SIG-M5 treated with dmso at 0.1 percent for 504 hours (cell line): Measurements from ENCODE around the gene MYOT.

ENCODE experiments used
- DNase-seq: peaks from one replicate; lab custom pipeline; 2025; ENCODE audit not compliant: unreplicated experiment; lab: John Stamatoyannopoulos, UW

MYOT gene, protein sequence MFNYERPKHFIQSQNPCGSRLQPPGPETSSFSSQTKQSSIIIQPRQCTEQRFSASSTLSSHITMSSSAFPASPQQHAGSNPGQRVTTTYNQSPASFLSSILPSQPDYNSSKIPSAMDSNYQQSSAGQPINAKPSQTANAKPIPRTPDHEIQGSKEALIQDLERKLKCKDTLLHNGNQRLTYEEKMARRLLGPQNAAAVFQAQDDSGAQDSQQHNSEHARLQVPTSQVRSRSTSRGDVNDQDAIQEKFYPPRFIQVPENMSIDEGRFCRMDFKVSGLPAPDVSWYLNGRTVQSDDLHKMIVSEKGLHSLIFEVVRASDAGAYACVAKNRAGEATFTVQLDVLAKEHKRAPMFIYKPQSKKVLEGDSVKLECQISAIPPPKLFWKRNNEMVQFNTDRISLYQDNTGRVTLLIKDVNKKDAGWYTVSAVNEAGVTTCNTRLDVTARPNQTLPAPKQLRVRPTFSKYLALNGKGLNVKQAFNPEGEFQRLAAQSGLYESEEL

GRCh38 chr5:137867664-137868063 is at the start of gene MYOT:
TSS of gene MYOT (plus strand) at chr5:137867860. CDS start at chr5:137870652, 2,792 bp downstream.
- no peak for DNase-seq

GRCh38 chr5:137819766-137820165 is 47.9 kb upstream of the MYOT start:
- DNase-seq = no peak

DNA sequence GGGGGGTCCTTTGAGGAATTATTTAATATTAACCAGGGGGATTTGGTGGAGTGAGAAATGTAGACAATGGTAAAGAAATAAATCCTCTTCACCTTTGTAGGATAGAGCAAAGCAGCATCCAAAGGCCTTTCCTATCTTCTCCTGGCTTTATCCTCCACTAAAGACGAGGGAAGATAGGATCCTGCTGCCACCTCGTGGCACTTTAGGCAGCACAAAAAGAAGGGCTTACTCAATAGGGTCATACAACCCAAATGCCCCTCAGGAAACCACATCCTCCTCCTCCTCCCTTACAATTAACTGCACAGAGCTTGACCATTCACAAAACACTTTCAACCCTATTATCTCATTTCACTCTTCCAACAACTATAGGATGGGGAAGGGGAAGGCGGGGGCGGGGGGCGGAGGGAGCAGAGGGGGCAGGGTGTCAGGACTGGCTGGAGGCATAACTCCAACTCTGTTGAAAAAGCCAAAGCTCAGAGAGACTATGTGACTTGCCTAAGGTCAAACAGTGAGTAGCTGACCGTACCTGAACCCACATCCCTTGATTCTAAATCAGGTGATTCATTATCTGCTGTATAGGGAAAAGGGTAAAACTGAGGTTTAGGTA is 45.4 kb upstream of the MYOT start:
- peak; percentile 58 for DNase-seq

- DNase-seq = no peak
Measured at GRCh38 chr5:137822984-137823383, 44.7 kb upstream of the MYOT start.

- DNase-seq = no peak
Measured at GRCh38 chr5:137825165-137825564, 42.5 kb upstream of the MYOT start.

GRCh38 chr5:137826067-137826466 is 41.6 kb upstream of the MYOT start:
- no peak for DNase-seq

GRCh38 chr5:137828180-137828579 is 39.5 kb upstream of the MYOT start:
- no peak for DNase-seq

GRCh38 chr5:137828664-137829063 is 39.0 kb upstream of the MYOT start:
- DNase-seq = no peak

DNA sequence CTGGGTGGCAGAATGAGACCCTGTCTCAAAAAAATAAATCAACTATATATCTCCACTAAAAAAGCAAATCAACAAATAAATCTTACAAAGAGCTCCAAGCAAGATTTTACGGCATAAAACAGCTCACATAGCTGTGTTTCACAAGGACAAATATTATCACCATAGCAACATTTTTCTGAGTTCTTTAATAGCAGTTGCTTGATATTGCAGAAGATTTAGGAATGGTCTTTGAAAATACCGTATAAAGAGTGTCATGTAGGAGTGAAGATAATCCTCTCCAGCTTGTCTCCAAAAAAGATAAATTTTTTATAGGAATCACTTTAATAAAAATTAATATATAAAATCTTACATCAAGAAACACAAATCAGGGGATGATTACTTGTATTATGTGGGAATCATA is 36.6 kb upstream of the MYOT start:
- no peak for DNase-seq

- DNase-seq = no peak
Measured at GRCh38 chr5:137831526-137831925, 36.1 kb upstream of the MYOT start.

- no peak for DNase-seq
Measured at GRCh38 chr5:137832416-137832815, 35.2 kb upstream of the MYOT start.

DNA sequence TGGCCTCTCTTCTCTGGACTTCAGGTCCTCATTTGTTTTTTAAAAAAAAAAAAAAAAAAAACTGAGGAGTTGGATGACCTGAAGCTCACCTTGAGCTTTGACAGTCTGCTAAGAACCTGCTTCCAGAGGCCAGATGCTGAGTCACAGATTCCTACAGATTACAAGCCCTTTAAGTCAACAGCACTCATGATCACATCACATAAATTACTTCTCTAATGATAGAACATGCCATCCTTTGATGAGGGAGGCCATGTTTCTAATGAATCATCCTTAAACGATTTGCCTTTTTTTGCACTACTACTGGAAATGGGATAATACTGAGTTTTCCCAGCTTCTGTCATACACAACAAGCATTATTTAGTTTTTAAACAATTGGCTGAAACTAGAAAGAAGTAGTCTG is 34.2 kb upstream of the MYOT start:
- peak; percentile 56 for DNase-seq

GRCh38 chr5:137834498-137835049 is 33.1 kb upstream of the MYOT start:
- DNase-seq = no peak

GRCh38 chr5:137836298-137836697 is 31.4 kb upstream of the MYOT start:
- DNase-seq = no peak

GRCh38 chr5:137836997-137837396 is 30.7 kb upstream of the MYOT start:
- DNase-seq = no peak

DNA sequence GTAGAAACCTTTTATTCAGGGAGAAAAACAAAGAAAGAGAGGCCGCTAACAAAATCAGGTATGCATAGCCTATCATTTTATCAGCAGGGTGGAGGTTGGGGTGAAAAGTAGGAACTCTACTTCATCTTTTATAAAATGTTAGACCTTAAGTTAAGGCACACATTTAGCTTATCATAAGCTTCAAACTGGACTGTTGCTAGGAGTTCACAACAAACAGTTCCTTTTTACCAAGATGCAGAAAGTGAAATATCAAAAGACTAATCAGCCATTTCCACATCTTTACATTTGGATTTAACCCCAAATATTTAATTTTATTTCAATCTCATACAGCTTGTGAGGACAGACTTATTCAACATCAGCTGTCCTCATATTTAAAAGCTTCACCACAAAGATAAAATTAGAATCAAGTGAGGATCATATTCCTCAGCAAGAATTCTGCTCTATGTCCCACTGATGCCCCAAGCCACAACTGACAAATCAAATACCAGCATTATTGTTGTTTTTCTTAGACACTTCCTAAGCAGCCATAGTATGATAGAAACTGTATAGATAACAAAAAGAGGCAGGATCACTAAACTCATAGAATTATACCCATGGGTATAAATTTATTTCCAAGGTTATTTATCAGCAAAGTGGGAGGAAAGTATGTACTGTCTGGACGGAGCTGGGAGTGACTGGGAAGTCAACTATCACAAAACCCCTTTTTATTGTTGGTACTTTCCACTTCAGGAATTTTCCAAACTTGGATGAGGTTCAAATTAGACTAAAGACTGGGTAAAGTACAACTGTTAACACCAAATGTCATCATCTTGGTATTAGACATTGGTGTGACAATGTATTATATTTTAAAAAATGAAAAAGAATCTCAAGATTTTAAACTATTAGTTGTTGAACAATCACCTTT is 29.9 kb upstream of the MYOT start:
- no peak for DNase-seq

DNA sequence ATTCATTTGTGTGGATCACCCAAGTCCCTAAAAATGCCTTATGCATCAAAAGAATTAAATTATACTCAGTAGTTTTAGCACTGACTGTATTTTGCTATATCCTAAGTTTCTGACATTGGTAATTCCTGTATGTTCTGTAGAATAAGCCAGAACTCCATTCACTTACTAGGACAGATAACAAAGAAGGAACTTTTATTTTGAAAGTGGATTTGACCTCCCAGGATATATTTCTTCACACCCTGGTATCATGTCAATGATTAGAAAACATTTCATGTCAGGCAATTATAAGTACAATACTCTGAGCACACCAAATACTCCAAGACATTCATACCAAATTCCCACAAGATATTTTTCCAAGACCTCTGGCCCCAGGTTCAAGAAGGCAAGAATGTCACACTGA is 28.7 kb upstream of the MYOT start:
- DNase-seq = no peak

GRCh38 chr5:137842296-137842695 is 25.4 kb upstream of the MYOT start:
- no peak for DNase-seq

DNA sequence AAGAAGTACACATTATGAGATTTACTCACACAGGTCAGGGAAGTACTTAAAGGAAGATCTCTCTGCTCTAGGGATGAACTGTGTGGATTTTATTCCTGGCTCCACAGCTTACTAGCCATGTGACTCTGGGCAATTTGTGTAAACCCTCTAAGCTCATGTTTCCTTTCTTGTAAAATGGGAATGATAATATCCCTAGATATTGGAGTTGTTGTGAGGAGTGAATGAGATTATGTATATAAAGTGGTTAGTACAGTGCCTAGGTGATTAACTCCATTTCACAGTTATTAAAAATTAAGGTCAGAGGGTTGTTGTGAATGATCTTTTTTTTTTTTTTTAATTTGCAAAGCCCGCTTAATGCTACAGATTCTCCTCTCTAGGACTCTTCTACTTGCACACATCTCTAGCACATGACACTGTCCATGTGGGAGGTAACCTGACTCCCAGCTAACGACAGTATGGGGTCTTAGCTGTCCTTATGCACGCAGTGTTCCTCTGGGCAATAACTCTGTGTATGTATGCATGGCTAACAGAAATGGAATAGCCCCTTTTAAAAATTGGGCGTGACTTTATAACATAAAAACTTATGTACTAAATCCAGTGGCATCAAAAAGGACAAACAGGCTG is 23.9 kb upstream of the MYOT start:
- no peak for DNase-seq

DNA sequence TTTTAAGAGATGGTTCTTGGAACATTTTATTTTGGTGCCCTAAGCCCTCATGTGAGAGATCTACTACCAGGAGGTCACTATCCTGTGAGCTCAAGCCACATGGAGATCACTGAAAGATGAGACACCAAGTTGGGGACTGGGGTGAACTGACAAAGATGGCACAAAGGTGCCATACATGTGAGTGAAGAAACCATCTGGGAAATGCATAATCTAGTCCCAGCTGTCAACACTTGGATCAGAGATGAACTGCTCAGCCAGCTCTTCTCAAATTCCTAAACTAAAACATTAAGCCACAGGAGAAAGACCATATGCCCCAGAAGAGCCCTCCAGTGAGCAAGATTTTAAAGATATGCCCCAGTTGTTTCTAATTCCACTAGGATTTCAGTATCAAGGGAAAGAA is 22.2 kb upstream of the MYOT start:
- no peak for DNase-seq

- DNase-seq = no peak
Measured at GRCh38 chr5:137847687-137848086, 20.0 kb upstream of the MYOT start.
